HFFc6 (cell line): ENCODE measurements around the gene SLC10A7. TPM values are rescaled to one million over a fixed set of nuclear protein-coding genes. Genes with fewer than 3 reads are reported as not detected.

Experiments used
- DNase-seq: peaks from one replicate; pipeline ENCODE4 v3.0.0-alpha.2; 2018
- H3K27ac Mint-ChIP-seq: 2 replicates; pipeline ENCODE4 v1.8.0; 2020; ENCODE audit warnings: mild to moderate bottlenecking, mixed read lengths
- H3K27me3 Mint-ChIP-seq: 2 replicates; pipeline ENCODE4 v1.8.0; 2021; ENCODE audit warnings: mild to moderate bottlenecking, moderate library complexity, mixed read lengths; ENCODE audit not compliant: insufficient read depth
- H3K36me3 Mint-ChIP-seq: 2 replicates; pipeline ENCODE4 v1.8.0; 2021; ENCODE audit warnings: low read depth, mixed read lengths
- H3K4me1 Mint-ChIP-seq: 2 replicates; pipeline ENCODE4 v1.8.0; 2020; ENCODE audit warnings: low read depth, mixed read lengths
- H3K4me3 Mint-ChIP-seq: 2 replicates; pipeline ENCODE4 v1.8.0; 2020; ENCODE audit warnings: mild to moderate bottlenecking, moderate library complexity, mixed read lengths
- H3K9me3 Mint-ChIP-seq: 2 replicates; pipeline ENCODE4 v1.8.0; 2020; ENCODE audit warnings: mild to moderate bottlenecking, mixed read lengths
- CTCF ChIP-seq: fragments of 200-600 bp; sonication (generic); IDR thresholded peaks from 2 replicates; pipeline ENCODE4 v1.5.0; 2021; ENCODE audit warnings: antibody characterized with exemption, mild to moderate bottlenecking
- total RNA-seq, 6 experiments: library from RNA; stranded (reverse); fragmentation: NEBNext Ultra II Directional; extraction: Animal tissue kit (Norgen Biotek cat#: 25700); gene quantifications; 2 replicates in 1 of 6; 3 replicates in 5 of 6; pipeline ENCODE4 v1.2.3, GENCODE V29; 2021

The SLC10A7 gene
- total RNA-seq, 6 experiments from 2014 or later = 8.8 to 13.2 (median 10.7) TPM

- Mint-ChIP-seq H3K27ac (no peak overlapping the region), H3K9me3 (no peaks in the 10 kb centered on the region), H3K4me1 (peaks cover 38% of the 10 kb centered on the region), H3K4me3 (no peak overlapping the region), H3K36me3 (peaks cover 5% of the 10 kb centered on the region; the same call in 1 of the 2 replicates), H3K27me3 (no peaks in the 10 kb centered on the region)
- no peak for TF ChIP-seq CTCF
- DNase-seq = no peak
These were observed 85.1 kb downstream of the SLC10A7 start for GRCh38 chr4:146436423-146437162.

GRCh38 chr4:146435962-146436361 is 85.8 kb downstream of the SLC10A7 start:
- H3K9me3 Mint-ChIP-seq = no peaks in the 10 kb centered on the region
- no peaks in the 10 kb centered on the region for H3K27me3 Mint-ChIP-seq
- no peak for TF ChIP-seq CTCF
- no peak for DNase-seq
- H3K4me3 Mint-ChIP-seq = no peak overlapping the region
- no peak overlapping the region for H3K27ac Mint-ChIP-seq
- peaks cover 5% of the 10 kb centered on the region; the same call in 1 of the 2 replicates for H3K36me3 Mint-ChIP-seq
- peaks cover 38% of the 10 kb centered on the region for H3K4me1 Mint-ChIP-seq

- Mint-ChIP-seq H3K9me3 (no peaks in the 10 kb centered on the region), H3K36me3 (no peaks in the 10 kb centered on the region), H3K27me3 (no peaks in the 10 kb centered on the region), H3K27ac (no peak overlapping the region), H3K4me1 (peaks cover 8% of the 10 kb centered on the region), H3K4me3 (no peak overlapping the region)
- no peak for DNase-seq
- no peak for TF ChIP-seq CTCF
These were observed 89.7 kb downstream of the SLC10A7 start for GRCh38 chr4:146432065-146432464.

DNA sequence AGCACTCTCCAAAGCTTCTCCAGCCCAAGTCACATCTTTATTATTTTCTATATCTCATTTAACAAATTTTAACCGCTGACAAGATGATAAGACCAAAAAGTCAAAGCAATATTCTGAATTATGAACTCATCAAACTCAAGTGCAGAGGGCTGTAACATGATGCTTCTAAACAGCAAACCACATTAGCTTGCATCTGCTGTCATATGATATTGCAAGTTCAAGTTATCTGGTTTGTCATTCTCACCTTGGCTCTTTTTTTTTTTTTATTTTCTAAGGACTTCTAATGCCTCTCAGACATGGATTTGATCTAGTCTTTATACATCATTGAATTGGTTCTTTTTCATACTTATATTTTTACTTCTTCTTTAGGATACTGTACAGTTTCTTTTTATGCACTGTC is 93.4 kb downstream of the SLC10A7 start:
- no peak for TF ChIP-seq CTCF
- no peak for DNase-seq
- Mint-ChIP-seq H3K9me3 (no peaks in the 10 kb centered on the region), H3K36me3 (no peaks in the 10 kb centered on the region), H3K4me1 (no peaks in the 10 kb centered on the region), H3K4me3 (no peak overlapping the region), H3K27me3 (no peaks in the 10 kb centered on the region), H3K27ac (no peak overlapping the region)

- no peak for DNase-seq
- H3K4me1 Mint-ChIP-seq = no peaks in the 10 kb centered on the region
- no peak overlapping the region for H3K27ac Mint-ChIP-seq
- no peaks in the 10 kb centered on the region for H3K36me3 Mint-ChIP-seq
- H3K9me3 Mint-ChIP-seq = no peaks in the 10 kb centered on the region
- no peak overlapping the region for H3K4me3 Mint-ChIP-seq
- no peaks in the 10 kb centered on the region for H3K27me3 Mint-ChIP-seq
- no peak for TF ChIP-seq CTCF
These were observed 103.9 kb downstream of the SLC10A7 start for GRCh38 chr4:146417822-146418221.
